HepG2 (cell line): ENCODE data around the gene SIAH3.

Experiments used
- ADNP ChIP-seq: sonication (generic); formaldehyde crosslinking; IDR thresholded peaks from 2 replicates; pipeline ENCODE4 v1.4.0; 2020; ENCODE audit warnings: missing genetic modification reagents
- SRSF1 ChIP-seq: fragments of 200-400 bp; formaldehyde crosslinking; optimal IDR thresholded peaks from 2 replicates; pipeline ENCODE3; 2017; ENCODE audit warnings: mild to moderate bottlenecking, low read depth, low read length, moderate library complexity
- ZC3H4 ChIP-seq: sonication (generic); formaldehyde crosslinking; IDR thresholded peaks from 2 replicates; pipeline ENCODE4 v1.4.0; 2020; ENCODE audit warnings: missing genetic modification reagents, borderline replicate concordance

DNA sequence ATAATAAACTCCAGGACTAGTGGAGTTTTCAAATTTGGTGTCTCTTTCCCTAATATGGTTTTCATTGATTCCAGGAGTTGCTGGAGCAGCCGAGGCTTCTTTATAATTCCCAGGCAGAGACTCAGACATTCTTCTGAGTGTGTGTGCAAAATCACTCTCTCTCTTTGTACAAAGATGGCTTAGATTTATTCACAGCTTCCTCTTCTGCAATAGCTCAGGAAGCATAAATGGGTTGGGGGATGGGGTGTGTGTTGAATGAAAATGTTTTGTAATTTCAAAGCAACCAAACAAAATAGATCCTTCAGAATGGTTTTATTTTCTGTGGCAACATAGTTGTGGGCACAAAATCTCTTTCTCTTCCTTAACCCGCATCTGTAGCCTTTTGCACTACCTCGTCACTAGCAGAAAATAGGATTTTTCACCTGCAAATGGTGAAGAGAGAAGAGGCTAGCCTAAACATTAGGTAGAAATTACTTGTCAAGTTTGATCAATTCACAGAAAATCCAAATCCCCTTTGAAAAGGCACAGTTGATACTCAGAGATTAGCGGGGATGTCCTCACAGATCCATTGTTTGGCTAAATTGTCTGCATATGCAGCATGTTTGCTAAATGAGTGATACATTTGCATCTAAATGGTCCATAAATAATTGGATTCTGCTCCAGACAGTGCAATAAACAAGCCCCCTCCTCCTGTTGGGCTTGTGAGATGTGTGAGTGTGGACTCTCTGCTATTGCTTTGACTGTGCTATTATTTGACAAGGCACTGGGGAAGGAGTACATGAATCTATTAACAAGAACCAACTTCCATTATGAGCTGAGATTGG lies 82.7 kb downstream of the SIAH3 start:
- TF ChIP-seq ADNP (CRISPR knock-in tag) = no peak
- TF ChIP-seq SRSF1 = no peak
- TF ChIP-seq ZC3H4 (CRISPR knock-in tag) = no peak
